GM18502 (cell line): Measurements from ENCODE around the gene PLVAP.
"Not testable (repeated sequence)": the region's sequence is repeated elsewhere in the genome, so short reads cannot be mapped to it uniquely, and the experiment has no call there.

Experiments
- ATAC-seq: cut with Tn5 transposase; IDR thresholded peaks from one replicate; pipeline ENCODE4 v1.9.1; 2021; ENCODE audit warnings: mild to moderate bottlenecking; ENCODE audit not compliant: unreplicated experiment, poor library complexity

Gene PLVAP

DNA sequence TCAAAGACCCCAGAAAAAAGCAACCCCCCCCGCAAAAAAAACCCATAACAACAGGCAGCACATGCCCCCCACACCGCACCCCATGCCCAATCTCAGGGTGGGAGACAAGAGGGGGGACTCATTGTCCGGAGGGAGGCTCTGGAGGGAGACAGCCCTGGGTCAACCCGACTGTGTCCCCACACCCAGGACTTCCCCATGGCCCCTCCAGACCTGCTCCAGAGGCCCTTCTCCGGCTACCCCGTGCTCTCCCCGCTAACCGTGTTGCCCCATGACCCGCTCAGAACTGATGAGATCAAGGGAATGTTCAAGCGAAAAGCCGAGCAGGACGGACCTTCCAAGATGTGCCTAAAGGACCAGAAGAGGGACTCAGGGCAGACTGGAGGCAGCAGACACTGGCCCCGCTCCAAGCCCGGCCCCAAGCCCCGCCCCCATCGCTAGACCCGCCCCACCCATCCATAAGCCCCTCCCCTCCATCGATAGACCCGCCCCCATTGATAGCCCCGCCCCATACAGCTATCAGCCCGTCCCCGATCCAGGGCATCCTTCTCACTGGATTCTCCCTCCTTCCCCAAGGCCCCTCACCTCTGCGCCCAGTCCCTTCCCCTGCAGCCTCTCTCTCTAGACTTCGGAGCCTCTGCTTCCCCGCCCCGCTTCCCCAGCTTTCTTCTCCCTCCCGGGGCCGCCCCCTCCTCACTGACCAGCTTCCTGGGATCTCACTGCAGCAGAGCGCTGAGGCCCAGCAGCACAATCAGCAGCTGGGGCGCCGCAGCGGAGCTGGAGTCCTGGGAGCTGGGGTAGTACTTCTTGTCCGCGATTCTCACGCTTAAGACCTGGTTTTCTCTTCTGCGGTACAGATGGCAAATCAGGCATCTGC lies 26.1 kb upstream of the PLVAP start:
- ATAC-seq: no peak

DNA sequence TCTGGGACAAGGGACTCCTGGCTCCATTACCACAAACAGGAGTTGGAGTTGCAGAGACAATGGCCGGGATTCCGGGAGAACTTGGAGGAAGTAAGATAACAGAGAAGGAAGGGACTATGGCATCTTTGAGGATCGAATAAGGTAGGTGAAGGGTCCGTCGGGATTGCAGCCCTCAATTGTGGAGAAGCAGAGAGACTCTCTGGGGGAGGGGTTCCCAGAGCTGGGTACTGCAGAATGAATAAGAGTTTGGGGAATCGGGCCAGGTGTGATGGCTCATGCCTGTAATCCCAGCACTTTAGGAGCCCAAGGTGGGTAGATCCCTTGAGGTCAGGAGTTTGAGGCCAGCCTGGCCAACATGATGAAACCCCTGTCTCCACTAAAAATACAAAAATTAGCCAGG lies 24.5 kb upstream of the PLVAP start:
- no peak for ATAC-seq

DNA sequence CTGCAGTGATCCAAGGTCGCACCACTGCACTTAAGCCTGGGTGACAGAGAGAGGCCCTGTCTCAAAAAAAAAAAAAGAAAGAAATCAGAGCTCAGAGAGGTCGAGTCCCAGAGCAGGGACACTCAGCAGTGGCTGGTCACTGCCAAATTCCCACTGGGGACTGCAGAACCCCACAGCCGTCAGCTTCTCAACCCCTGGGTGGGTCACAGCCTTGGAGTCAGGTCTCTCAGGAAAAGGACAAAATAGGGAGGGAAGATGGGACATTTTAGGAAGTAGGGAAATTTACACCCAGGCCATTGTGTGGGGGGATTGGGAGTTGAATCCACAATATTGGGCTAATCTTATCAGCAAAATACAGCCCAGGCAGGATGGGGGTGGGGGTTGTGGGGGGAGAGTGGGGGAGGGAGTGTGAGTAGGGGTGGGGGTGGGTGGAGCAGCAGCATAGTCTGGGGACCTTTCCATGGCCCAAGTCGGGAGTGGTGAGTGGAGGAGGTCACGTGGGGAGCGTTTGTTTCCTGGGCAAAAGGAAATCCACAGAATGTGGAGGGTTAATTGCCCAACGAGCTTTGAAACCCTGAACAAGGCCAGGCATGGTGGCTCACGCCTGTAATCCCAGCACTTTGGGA lies 21.9 kb upstream of the PLVAP start:
- ATAC-seq: no peak

DNA sequence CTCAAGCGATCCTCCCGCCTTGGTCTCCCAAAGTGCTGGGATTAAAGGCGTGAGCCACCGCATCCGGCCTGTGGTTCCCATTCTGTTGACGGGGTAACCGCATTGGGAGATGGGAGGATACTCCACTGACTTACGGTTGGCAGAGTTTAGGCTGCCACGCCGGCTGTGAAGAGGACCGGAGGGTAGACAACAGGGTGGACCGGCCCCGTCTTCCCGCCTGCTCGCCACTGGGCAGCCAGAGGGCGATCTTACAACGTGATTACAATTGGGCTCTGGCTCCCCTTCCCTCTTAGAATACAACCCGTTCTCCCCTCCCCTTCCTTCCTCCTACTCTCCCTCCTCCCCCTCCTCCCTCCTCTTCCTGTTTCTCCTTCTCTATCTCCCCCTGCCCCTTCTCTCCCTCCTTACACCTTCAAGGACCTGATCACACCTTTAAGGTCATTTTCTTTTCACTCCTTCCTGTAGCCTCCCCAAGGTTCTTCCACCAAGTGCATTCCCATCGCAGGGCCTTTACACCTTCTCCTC lies 17.8 kb upstream of the PLVAP start:
- no peak for ATAC-seq

DNA sequence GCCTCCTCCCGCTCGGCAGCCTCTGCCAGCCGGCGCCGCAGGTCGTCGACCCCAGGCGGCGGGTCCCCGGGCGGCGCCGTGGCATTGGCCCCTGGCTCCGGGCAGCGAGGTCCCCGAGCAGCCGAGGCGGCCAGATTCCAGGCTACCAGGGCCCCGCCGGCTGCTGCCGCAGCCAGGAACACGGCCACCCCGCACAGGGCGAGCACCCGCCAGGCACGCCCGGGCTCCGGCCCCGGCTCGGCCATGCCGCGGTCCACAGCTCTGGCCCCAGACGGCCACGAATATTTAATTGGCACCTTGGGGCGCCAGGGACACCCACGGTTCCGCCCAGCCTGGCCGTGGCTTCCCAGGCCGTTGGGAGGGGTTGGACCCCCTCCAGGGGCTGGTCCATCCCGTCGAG lies 16.8 kb upstream of the PLVAP start, which contains the start of gene CCDC194:
TSS of gene CCDC194 (minus strand) at position 283 of the 400 bp plus-strand sequence. CDS start at position 245, 38 bp downstream.
- ATAC-seq: no peak

DNA sequence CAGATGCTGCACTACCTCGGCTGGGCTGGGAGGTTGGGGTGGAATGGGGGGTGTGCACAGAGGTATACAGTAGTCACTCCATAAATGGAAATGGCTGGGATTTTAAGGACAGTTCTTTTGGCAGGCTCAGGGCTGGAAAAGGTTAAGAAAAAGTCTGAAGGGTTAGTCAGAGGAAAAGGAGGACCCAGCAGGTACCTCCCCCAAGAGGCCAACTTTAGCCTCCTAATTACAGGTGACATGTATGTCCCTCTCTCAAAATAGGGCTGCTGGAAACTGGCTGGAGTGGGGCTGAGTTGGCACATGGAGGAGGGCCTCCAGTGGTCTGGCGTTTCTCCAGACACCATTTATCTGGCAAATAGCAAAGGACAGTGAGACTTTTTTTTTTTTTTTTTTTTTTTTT lies 15.9 kb upstream of the PLVAP start:
- no peak for ATAC-seq

DNA sequence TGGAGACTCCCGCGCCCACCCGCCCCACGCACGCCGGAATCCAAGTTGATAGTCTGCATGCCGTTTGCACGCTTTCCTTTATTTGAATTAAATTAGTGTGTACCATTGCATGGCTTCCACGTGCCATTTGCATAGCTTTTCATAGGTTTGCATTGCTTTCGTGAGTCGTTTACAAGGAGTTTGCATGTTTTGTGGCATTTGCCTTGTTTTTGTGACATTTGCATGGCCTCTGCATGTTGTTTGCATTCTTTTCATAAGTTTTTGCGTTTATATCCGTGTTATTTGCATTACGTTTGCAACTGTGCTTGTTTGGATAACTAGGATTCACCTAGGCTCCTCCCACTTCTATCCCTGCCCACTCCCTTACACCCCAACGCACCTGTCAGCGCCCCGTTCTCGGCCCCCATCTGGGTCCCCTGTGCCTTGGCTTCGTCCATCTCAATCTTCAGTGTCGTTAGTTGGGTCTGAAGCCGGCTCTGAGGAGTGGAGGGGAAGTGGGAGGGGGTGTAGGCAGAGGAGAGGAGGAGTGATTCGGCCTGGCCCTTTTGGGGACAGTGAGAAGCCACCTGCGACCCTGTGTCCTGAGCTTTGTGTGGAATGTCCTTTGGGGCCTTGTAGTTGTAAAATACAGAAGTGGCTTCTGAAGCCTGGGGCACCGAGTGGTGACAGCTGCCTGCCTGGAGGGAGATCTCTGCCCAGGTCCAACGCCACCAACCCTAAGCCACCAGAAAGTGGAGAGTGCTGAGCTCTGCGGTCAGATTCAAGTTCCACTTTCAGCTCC lies 14.4 kb upstream of the PLVAP start:
- ATAC-seq: no peak

DNA sequence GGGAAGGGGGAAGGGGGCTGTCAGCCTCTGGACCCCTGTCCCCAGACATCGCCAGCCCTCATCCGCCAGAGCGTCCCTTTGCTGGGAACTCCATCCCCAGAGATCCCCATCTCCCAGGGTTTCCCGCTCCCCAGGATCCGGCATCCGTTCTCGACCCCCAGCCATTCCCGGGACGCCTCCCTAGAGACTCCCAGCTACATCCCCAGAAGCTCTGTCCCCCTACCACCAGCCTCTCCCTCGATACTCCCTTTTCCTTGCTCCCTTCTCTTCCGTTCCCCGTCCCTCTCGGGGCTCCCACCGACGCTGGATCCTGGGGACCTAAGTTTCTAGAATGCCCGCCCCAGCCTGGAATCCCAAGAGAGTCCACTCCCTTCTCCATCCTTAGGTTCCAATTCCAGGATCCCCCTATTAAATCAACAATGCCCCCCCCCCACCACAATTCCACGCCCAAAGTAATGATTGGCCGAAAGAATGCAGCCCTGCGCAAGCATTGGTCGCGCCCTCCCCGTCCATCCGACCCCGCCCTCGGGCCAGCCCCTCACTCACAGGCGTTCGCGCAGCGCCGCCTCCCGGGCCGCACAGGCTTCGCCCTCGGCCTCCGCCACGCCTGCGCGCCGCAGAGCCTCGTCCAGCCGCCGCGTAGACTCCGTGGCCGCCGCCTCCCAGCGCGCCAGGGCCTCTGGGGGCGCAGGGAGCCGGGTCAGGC lies 13.7 kb upstream of the PLVAP start:
- peak; percentile 90 for ATAC-seq

DNA sequence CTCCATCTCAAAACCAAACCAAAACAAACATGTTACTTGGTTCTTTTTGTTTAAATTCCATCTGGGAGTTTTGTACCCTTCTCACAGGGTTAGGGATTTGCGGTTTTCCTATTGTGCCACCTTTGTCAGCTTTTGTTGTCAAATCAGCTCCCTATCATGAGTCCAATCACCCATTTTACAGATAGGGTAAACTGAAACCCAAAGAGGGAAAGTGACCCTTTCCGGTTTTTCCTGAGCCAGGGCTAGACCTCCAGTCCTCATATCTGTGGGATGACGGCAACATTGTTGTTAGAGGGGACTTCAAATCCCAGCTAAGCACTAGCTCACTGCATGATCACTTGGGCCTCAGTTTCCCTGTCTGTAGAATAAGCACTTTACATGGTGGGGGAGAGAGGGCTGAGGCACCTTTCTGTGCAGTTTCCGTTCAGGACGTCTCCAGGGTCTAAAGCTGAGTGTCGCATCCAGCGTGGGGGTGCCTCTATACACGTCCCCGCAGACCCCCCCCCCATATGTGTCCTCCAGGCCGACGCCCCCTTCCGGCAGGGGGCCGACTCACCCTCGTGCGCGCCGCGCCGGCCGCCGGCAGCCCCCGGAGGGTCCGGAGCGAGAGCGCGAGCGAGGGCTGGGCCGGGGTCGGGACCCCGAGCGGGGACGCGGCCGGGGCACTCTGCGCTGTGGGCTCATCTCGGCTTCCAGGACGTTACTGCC lies 13.0 kb upstream of the PLVAP start:
- ATAC-seq: no peak

DNA sequence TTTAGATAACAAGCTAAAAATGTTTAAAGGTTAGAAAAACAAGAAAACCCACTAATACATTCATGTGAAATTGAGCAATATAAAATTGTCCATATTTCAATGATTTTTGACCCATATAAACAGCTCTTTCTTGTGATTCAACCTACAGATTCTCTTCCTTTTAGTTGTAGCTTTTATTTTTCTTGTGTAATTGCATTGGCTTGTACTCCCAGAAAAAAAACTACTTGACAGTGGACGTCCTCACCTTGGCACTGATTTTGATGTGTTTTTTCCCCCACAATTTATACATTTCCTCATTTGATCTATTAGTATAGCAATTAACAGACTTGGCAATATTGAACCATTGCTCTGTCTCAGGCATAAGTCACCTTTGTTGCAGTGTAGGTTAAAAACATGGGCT lies 12.1 kb upstream of the PLVAP start:
- ATAC-seq: no peak

DNA sequence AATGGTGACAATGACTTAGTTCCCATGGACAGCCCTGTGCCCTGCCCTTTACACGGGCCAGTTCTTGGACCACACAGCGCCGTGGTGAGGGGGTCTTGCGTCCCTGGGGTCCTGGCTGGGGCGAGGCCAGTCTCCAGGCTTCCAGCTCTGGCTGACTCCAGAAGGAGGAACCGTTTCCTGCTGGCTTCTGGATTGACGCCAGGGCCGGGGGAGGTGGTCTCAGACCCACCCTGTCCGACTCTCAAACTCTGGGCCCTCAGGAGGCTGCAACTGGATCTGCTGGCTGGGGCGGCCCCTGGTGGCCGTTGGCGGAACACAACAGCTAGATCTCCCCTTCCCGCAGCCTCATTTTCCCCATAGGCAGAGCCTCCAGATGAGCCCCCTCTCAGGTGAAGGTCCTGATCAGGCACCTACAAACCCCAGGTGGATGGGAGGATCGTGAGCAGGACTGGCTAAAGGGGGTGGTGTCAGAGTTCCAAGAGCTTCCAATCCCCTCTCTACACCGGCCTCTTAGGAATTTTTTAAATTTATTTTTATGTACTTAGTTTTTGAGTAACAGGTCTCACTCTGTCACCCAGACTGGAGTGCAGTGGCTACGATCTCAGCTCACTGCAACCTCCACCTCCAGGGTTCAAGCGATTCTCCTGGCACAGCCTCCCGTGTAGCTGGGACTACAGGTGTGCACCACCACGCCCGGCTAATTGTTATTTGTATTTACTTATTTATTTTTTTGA lies 8.9 kb upstream of the PLVAP start:
- no peak for ATAC-seq

DNA sequence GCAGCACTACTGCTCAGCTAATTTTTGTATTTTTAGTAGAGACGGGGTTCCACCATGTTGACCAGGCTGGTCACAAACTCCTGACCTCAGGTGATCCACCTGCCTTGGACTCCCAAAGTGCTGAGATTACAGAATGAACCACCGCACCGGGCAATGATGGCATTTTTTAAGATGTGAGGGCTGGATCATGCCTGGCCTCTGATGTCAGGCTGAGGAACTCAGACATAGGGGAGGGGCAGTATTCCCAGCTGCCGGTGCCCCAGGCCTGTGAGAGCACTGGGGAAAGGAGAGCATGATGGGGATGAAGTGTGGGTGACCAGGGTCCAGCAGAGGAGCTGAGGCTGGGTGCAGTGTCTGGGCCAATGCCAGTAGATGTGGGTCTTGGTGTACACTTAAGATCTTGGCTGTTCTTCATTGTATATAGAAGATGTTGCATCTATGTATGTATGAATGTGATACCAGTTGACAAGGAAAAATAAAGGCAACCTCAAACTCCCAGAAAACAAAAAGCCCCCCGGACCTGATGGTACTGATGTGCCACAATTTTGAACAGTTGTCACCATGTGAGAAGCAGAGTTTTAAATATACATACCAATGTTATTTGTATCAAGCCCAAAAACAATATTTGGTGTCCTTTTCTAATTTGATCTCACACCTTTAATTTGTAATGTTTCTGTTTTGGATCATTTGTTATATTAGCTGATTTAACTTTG lies 3.4 kb upstream of the PLVAP start:
- ATAC-seq: no peak

DNA sequence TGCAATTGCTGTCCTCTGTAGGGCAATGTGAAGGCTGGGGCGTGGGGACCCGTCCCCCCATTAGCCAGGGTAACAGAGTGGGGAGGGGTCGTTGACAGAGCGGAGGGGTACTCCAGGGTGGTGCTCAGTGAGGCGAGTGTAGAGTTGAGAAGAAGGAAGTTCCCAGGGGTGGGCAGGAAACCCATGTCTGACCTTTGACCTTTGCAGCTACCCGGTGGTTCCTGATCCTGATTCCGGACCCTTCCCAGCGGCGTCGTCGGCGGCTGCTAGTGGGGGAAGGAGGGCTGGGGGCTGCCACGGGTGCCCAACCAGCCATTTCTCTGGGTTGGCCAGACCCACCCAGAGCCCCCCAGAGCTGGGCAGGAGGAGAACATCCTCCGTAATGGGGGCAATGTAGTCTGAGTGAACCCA lies 2.1 kb upstream of the PLVAP start:
- no peak for ATAC-seq

DNA sequence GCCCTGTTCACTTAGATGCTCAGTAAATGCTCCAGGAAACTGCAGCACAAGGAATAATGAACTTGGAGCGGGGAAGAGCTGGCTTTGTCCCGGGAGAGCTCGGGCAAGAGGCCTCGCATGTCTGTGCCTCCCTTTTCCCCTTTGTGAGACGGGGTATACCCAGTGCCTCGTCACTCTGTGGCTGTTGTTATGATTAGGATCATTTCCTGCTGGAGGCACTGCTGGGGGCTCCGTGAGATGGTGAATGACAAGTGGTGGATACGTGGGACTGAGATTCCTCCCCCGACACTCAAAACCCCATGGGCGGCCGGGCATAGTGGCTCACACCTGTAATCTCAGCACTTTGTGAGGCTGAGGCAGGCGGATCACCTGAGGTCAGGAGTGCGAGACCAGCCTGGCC lies 1.1 kb upstream of the PLVAP start:
- ATAC-seq: no peak

DNA sequence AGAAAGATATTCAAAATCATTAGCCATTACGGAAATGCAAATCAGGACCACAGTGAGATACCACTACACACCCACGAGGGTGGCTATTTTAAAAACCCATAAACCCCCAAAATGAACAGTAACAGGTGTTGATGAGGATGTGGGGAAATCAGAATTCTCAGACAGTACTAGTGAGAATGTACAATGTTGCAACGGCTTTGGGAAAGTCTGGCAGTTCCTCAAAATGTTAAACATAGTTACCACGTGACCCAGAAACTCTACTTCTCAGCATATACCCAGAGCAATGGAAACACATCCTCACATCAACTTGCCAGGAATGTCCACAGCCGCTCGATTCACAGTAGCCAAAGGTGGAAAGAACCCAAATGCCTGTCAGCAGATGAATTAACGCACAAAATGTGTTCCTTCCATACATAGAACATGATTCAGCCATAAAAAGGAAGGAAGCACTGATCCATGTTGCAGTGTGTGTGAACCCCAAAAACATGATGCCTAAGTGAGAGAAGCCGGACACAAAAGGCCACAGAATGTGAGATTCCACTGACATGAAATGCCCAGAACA lies 7.0 kb downstream of the PLVAP start:
- ATAC-seq: peak; percentile 79

DNA sequence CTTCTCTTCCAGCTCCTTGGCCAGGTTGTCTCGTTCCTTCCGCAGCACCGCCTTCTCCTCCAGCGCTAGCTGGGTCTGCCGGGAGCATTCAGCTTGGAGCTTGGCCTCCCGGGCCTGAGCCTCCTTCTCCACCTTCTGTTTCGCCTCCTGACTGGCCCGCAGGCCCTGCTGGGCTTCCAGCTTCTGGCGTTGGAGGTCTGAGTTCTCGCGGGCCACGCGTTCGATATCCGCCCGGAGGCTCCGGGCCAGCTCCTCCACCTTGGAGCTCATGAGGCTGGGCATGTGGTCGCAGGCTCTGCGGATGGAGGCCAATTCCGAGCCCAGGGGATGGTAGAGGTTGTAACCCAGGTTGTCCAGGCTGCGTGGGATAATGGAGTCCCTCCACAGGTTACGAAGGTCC lies 11.8 kb downstream of the PLVAP start:
- ATAC-seq: no peak

DNA sequence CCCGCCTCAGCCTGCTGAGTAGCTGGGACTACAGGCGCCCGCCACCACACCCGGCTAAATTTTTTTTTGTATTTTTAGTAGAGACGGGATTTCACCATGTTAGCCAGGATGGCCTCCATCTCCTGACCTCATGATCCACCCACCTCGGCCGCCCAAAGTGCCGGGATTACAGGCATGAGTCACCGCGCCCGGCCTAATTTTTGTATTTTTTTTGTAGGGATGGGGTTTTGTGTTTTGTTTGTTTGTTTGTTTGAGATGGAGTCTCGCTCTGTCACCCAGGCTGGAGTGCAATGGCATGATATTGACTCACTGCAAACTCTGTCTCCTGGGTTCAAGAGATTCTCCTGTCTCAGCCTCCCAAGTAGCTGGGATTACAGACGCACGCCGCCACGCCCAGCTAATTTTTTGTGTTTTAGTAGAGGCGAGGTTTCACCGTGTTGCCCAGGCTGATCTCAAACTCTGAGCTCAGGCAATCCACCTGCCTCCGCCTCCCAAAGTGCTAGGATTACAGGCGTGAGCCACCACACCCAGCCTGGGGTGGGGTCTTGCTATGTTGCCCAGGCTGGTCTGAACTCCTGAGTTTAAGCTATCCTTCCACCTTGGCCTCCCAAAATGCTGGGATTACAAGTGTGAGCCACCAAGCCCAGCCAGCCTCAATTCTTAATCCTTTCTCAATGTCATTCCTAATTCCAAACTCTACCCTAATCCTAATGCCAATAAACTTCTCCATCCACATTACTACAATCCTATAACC lies 13.1 kb downstream of the PLVAP start:
- ATAC-seq: not testable (repeated sequence)
